ENCODE data around the gene CEMIP2.
A peak's percentile ranks its signal among the peaks of the same experiment; 100 is the strongest.

The CEMIP2 gene

GRCh38 chr9:71687676-71688075, 80.6 kb downstream of the CEMIP2 start:
- no peak overlapping the region for H3K4me3 ChIP-seq (ENCODE audit: low read length)
- no peak for DNase-seq (ENCODE audit: low read depth)
- TF ChIP-seq CTCF (conservative IDR thresholded peaks at IDR 0.05; ENCODE audit: low read length): no peak

DNA sequence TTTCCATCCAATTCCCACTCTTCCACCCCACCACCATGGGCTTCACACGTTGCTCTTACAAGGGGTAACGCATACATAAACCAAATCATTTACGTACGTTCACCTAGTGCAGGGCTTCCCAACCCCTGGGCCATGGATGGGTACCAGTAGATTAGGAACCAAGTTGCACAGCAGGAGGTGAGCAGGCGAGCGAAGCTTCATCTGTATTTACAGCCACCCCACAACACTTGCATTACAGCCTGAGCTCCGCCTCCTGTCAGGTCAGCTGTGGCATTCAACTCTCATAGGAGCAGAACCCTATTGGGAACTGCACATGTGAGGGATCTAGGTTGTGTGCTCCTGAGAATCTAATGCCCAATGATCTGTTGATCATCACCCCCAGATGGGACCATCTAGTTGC, 82.3 kb downstream of the CEMIP2 start:
- H3K4me3 ChIP-seq (ENCODE audit: low read length): no peak overlapping the region
- no peak for DNase-seq (ENCODE audit: low read depth)
- TF ChIP-seq CTCF (conservative IDR thresholded peaks at IDR 0.05; ENCODE audit: low read length): no peak

GRCh38 chr9:71685394-71685793, 82.9 kb downstream of the CEMIP2 start:
- H3K4me3 ChIP-seq (ENCODE audit: low read length): no peak overlapping the region
- DNase-seq (ENCODE audit: low read depth): no peak
- TF ChIP-seq CTCF (conservative IDR thresholded peaks at IDR 0.05; ENCODE audit: low read length): no peak

- H3K4me3 ChIP-seq (ENCODE audit: low read length): no peak overlapping the region
- TF ChIP-seq CTCF (conservative IDR thresholded peaks at IDR 0.05; ENCODE audit: low read length): no peak
- DNase-seq (ENCODE audit: low read depth): no peak
Observed at GRCh38 chr9:71684566-71684965, 83.7 kb downstream of the CEMIP2 start.

GRCh38 chr9:71683598-71684235, 84.6 kb downstream of the CEMIP2 start:
- no peak overlapping the region for H3K4me3 ChIP-seq (ENCODE audit: low read length)
- peak; percentile 40 for TF ChIP-seq CTCF (conservative IDR thresholded peaks at IDR 0.05; ENCODE audit: low read length)
- DNase-seq (ENCODE audit: low read depth): peak; percentile 44

DNA sequence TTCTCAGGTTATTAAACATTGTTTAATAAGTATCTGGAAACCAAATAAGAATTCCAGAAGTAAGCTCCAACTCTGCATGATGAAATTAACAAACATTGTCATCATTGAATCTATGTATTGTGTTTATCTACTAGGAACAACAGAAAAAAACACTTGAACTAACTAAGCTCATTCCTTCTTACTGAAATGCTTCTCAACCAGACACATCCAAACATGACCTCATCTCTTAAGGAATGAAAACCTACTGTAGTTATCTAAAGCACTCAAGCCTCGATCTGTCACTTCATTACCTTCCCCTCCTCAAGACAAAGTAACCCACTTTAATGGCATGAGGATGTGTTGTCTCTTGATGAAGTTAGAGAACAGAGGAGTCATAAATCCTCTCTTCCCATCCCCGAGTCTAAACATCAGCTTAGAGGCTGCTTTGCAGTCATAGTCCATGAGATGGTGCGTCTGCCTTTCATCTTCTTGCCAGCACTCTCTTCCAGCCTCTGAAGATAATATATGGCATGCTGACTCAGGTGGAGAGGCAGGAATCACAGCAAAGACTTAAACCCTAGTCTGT, 86.5 kb downstream of the CEMIP2 start:
- H3K4me3 ChIP-seq (ENCODE audit: low read length): no peak overlapping the region
- no peak for TF ChIP-seq CTCF (conservative IDR thresholded peaks at IDR 0.05; ENCODE audit: low read length)
- peak; percentile 72 for DNase-seq (ENCODE audit: low read depth)

- H3K4me3 ChIP-seq (ENCODE audit: low read length): no peak overlapping the region
- no peak for TF ChIP-seq CTCF (conservative IDR thresholded peaks at IDR 0.05; ENCODE audit: low read length)
- peak; percentile 35 for DNase-seq (ENCODE audit: low read depth)
Observed at GRCh38 chr9:71681104-71681707, 87.1 kb downstream of the CEMIP2 start.

Data from AG10803 (cell line).